ENCODE measurements around the gene STIMATE.

Gene STIMATE

DNA sequence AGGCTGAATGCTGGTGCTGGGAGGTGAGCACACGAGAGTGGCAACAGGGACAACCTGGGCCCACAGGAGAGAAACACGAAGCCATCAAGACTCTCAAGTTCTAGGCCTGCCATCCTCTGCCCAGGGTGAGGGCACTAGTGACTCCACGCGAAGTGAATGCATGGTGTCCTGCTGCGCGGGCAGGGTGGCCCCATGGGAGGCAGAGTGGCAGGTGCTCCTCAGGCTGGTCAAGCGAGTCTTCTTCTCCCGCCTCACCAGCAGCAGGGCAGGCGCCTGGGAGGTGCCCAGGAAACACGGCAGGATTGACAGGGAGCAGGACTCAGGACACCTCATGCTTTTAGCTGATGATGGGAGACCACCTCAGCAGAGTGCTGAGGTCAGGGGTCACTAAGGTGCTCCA lies 26.9 kb downstream of the STIMATE start:
- DNase-seq (ENCODE audit: low read depth in 3 of 3, low spot score in 1 of 3): no peak

DNA sequence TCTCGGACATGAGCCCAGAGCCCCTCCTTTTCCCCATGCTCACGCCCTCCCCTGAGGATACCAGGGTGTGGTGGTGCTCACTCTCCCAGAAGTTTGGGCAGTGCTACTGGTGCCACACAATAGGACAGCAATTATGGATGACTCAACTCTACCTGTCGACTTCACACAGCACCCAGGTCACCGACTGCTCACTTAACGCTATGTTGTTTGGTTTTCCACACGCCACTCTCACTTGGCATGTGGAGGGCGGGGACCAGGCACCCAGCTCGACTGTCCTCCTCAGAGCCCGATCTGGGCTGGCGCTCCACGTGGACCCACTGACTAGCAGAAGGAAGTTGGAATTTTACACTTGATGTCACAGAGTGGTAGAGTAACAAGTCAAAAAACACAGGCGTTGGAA lies 30.9 kb downstream of the STIMATE start:
- DNase-seq (ENCODE audit: low read depth in 3 of 3, low spot score in 1 of 3): no peak

DNA sequence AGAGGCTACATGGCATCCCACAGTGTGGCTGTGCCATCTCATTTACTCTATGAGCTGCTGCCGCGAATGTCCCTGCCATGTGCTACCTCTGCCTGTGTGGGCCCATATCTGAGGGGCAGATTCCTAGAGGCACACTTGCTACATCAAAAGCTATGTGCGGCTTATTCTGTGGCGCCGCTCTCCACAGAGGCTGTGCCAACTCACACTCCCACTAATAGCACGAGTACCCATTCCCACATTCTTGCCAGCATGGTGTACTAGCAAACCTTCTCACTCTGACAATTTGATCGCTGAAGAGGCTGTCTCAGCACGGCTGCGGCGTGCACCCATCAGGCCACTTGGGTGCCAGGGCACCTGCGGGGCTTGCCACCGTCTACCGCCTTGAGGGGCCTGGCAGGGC lies 31.4 kb downstream of the STIMATE start:
- DNase-seq (ENCODE audit: low read depth in 3 of 3, low spot score in 1 of 3): no peak

DNA sequence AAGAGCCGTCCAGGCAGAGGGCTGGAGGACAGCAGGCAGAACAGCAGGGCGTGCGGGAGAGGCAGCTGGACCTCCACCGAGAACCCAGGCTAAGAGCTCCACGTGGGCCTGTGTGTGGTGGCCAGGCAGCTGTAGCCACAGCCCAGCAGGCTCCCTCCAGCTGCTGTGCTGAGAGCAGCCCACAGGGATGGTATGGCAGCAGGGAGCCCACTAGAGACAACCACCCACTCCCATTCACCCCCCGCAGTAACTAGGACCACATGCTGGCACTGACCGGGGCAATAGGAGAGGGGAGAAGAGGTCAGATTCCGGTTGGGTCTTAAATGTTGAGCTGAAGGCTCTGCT lies 37.0 kb downstream of the STIMATE start:
- DNase-seq (ENCODE audit: low read depth in 3 of 3, low spot score in 1 of 3): no peak

DNA sequence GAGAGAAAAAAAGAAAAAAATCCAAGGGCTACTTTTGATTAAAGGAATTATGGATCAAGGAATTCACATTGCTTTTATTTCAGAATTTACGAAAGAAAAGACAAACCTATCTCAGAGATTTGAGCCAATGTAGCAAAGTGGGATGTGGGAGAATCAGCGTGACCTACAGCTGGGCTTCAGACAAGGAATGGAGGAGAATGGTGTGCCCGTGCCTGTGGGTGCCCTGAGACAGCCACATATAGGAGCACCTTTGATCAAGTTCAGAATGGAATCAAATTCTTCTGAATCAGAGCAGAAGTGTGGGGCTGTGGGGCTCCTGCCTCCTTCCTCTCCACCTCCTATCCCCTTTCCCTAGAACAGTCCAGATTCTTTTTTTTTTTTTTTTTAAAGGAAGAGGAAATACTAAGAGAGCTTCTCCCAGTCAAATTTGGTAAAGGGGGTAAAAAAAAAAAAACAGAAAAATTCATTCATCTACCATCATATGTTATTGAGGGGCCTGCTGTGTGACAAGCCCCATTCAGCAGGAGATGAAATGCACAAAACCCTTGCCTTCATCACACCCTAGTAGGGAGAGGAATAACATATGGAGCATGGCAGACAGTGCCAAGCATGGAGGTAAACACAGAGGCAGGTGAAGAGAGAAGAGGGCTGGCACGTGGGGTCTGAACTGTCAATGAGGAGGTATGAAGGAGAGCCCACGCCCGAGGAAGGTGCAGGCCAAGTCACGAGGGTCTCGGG lies 37.5 kb downstream of the STIMATE start:
- DNase-seq (ENCODE audit: low read depth in 3 of 3, low spot score in 1 of 3): no peak

DNA sequence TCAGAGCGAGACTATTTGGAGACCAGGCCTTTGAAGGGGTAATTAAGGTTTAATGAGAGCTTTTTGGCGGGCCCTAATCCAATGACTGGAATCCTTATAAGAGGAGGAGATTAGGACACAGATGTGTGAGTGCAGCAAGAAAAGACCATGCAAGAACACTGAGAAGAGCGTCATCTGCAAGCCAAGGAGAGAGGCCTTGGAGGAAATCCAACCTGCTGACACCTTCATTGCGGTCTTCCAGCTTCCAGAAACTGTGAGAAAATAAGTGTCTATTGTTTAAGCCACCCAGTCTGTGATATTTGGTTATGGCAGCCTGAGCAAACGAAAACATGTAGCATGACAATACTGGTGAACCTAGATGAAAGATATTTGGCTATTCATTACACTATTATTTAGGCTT lies 39.5 kb downstream of the STIMATE start:
- no peak for DNase-seq (ENCODE audit: low read depth in 3 of 3, low spot score in 1 of 3)

DNA sequence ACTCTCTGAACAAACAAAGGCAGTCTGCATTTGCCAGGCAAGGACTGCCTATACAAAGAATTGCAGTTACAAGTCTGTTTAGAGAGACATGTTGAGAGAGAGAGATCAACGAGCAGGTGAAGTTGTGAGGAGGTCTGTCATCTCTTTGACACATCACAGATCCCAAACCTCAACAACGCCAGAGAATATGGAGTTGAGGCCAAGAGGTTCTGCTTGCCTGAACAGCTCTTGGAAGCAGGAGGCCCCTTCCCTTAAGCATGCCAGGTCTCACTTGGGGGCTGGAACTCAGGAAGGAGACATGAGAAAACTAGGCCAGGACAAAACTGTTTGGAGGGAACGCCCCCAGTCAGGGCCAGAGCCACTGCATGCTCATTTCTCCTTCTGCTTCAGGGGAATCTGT lies 40.2 kb downstream of the STIMATE start:
- DNase-seq (ENCODE audit: low read depth in 3 of 3, low spot score in 1 of 3): no peak

DNA sequence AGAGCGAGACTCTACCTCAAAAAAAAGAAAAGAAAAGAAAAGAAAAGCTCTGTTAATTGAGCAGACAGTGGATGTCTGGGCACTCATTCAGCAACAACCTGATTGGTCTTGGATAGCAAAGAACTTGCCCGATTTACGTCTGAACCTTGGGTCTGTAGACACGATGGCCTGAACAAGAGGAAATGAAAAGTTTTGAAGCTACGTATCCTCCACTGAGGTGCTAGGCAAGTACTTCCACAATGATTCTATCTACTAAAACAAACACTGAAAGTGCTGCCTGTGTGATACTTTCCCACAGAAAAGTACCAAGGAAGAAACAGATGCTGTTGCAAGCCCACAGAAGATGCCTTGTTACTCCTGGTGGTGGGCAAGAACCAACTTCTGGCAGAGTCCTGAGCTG lies 40.7 kb downstream of the STIMATE start:
- DNase-seq (ENCODE audit: low read depth in 3 of 3, low spot score in 1 of 3): no peak

DNA sequence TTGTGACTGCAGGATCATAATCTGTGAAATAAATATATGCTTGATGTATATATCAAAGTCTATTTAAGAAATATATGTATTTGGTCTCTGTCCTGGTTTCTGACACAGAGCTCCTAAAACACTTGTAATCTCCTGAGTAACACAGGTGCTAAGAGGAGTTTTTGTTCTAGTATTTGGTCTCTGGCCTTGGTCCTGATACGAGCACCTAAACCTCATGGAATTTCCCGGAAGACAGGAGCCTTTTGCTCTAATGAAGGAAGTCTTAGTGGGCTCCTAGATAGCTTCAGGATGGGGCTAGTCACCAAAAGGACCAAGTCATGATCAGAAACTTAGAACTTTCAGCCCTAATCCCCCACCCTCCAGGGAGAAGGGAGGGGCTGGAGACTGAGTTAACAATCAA lies 43.3 kb downstream of the STIMATE start:
- no peak for DNase-seq (ENCODE audit: low read depth in 3 of 3, low spot score in 1 of 3)

DNA sequence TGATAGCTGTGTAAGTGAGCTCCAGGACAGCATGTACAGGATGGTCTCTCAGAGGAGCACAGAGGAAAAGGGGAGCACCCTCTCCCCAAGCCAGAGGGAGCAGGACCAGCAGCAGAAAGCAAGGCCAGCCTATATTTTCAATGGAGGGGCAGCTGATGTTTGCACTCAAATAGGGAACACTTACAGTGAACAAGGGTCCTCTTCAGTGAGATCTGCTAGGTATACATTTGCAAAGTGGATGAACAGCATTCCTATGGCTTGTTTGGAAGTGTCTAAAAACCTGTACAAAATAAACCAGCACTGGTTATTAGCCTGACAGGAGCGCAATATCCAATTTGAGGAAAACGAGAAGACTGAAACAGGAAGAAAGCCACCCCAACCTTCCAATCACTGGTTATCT lies 44.9 kb downstream of the STIMATE start:
- DNase-seq (ENCODE audit: low read depth in 3 of 3, low spot score in 1 of 3): no peak

DNA sequence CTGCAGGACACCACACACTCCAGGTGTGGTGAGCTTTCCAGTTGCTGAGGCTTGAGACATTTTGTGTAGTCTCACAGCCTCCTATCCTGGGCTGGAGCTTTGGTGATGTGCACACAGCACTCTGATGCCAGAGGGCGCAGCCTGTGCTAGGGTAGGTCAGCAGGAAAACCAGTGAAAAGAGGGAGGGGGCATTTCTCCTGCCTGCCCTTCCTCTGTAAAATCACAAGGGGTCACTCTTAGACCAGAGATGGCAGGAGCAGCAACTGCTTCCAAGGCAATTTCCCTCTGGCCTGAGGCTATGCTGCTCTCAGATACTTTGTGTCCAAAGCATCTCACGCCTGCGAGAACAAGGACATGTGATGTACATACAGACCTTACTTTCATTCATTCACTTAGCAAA lies 46.0 kb downstream of the STIMATE start:
- no peak for DNase-seq (ENCODE audit: low read depth in 3 of 3, low spot score in 1 of 3)

DNA sequence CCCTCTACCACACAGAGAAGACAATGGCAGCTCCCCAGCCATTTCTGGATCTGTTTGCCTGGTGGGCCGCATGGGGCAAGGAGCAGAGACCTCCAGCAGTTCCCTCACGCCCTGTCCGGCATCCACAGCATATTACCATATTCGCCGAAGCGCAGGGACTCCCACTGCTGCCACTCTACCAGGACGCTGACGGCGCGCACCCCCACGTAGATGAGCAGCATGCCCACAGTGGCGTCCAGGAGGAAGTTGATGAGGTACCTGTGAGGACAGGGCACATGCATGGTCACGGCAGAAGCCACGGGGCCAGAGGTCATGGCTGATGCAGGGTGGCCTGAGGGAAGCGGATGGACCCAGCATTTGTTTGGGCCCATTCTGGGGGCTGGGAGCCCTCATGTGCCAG lies 47.7 kb downstream of the STIMATE start:
- DNase-seq (ENCODE audit: low read depth in 3 of 3, low spot score in 1 of 3): no peak

DNA sequence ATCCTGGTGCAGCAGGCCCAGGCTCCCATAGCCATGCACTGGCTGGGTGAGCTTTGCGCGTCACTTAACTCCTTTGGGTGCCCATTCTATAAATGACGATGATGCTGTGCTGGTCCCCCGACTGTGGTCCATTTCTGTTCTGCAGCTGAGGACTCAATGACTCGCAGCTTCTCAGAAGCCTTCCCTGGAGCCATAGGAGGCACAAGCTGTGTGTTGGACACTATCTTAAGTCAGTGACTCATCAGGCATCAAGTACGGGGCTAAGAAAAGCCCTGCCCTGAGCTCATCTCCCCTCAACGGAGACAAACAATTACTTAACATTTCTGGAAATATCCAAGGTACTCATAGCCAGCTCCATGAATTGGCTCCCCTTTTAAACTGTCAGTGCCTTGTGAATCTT lies 48.7 kb downstream of the STIMATE start:
- DNase-seq (ENCODE audit: low read depth in 3 of 3, low spot score in 1 of 3): no peak

DNA sequence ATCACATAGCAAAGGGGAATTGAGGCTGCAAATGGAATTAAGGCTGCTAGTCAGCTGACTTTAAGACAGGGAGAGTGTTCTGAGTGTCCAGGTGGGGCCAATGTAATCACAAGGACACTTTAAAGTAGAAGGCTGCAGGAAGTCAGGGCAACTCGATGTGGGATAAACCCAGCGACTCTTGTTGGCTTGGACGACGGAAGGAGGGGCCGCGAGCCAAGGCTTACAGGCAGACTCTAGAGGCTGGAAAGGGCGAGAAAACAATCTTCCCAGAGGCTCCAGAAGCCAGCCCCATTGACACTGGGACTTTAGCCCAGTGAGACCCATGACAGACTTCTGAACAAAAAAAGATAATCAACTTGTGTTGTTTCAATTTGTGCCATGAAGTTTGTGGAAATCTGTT lies 49.6 kb downstream of the STIMATE start:
- no peak for DNase-seq (ENCODE audit: low read depth in 3 of 3, low spot score in 1 of 3)

DNA sequence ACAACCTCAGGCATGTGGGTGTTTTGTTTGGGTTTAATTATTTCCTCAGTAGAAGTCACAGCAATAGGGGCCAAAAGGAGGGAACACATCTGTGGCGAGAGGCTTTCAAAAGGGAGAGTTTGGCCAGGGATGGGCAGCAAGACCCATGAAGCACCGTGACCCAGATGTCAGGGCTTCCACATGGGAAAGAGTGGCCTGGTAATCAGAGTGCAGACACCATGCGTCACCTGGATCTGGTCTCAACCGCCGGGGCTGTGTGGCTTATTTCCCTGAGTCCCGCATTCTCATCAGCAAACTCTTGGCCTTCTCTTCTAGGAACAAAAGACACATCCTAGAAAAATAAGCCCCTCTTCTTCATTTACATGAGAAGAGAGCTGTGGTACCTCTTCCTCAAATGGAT lies 50.1 kb downstream of the STIMATE start:
- DNase-seq (ENCODE audit: low read depth in 3 of 3, low spot score in 1 of 3): no peak

DNA sequence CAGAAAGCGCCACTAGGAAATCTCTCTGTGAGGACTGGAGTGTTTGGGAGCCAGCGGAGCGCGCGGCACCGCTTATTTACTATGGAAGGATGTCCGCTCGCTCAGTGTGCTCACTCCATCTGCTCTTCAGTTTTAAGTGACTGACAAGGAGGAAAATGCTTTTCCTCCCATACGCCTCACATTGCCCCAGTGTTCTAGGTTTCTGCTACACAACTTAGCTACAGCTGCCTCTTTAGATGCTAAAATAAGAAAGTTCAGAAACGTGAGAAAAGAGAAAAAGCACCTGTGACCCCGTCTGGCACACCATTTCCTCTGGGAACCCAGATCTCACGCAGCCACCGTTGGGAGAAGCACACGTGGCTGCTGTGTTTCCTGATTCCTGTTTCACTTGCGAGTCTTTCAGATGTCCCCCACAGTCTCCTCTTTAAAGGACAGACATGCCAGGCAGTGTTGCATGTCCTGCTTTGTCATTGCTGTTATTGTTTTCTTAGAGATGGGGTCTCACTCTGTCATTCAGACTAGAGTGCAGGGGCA lies 50.8 kb downstream of the STIMATE start:
- DNase-seq (ENCODE audit: low read depth in 3 of 3, low spot score in 1 of 3): no peak

DNA sequence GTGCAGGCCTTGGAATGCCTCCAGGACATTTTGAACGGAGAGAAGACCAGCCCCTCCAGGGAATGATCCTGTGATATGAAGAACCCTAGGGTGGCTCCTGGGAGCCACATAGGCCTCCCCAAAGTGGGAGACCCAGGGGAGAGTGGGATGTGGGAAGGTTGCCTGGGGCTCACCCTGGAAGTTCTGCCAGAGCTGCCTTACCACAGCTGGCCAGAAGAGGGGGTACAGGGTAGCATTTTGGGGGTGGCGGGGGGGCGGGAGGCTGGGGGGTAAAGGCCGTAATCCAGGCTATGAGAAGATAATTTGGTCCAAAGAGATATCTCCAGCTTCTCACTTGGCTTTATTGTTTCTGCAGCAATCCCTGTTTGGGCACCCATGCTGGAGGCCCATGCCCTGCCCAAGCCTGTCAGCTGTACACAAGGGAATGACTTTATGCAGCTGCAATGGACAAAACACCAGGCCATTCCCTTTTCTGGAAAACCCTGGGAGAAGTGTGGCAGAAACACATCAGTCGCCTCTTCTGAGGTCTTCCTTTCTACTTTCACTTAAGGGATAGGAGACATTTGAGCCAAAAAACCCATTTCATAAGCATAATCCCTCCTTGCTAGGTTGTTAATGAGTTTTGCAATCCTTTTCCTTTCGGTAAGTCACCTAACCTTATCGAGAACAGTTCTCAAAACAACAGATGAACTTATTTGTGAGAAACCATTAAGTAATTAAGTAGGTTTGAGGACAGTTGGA lies 51.5 kb downstream of the STIMATE start:
- peak in 1 of 3 donors; percentile 10 for DNase-seq (ENCODE audit: low read depth in 3 of 3, low spot score in 1 of 3)

DNA sequence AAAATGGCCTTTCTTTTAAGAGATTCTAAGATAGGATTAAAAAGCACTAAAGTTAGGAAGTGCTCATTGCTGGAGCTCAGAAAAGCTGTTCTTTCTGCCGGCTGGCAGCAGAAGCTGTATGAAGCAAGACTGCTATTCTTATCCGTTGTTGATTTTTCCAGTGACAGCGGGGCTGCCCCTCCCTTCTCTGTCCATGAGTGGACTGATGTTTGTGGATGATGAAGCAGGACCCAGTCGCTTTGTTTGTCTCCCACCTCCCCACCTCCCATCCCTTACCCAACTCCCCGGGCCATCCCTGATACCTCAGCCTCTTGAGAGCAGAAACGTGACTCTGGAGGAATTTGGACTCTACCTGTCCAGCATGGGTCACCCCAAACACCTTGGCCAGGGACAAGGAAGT lies 52.2 kb downstream of the STIMATE start:
- DNase-seq (ENCODE audit: low read depth in 3 of 3, low spot score in 1 of 3): no peak

DNA sequence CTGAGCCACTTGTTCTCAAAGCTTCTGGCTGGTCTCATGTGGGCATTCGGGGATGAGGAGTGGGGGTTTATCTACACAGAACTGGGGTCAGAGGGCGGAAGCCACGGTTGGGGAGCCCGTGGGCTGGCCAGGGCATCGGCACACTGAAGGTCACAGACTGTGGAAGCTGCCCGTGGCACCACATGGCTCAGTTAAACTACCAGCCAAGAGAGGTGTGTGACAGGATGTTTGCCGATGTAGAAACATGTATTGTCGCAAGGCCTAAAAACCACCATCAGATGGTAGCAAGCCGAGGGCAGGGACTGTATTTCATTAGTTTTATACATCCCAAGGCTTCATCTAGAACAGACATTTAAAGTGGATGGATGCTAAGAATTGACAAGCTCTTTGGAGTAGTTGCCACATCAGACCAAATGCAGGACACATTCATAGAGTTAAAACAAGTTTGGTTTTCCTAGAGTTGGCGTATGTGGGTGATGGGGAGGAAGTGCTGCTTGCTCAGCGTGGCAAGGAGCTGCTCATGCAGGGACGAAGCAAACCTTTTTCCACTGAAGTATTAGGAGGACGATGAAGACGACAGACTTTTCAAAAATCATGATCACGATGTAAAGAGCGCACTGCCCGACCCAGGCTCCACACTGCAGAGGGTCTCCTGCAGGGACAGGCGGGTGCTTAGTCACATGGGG lies 52.9 kb downstream of the STIMATE start:
- DNase-seq (ENCODE audit: low read depth in 3 of 3, low spot score in 1 of 3): no peak

DNA sequence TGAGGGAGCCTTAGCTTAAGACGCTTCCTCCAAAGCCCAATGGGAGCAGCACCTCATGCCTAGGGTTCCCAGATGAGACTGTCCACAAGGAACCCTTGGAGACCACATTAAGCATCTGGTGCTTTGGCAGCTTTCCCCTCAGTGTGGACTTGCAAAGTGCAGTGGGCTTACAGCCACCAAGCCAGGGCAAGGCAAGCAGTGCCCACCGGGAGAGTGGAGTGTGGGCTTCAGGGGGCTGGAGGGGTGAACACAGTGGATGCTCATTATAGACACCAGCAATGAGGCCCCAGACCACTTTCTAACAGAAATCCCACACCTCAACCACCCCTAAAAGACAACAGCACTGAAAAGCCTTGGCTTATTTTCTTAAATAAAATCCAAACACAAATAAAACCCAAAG lies 53.5 kb downstream of the STIMATE start:
- no peak for DNase-seq (ENCODE audit: low read depth in 3 of 3, low spot score in 1 of 3)

DNA sequence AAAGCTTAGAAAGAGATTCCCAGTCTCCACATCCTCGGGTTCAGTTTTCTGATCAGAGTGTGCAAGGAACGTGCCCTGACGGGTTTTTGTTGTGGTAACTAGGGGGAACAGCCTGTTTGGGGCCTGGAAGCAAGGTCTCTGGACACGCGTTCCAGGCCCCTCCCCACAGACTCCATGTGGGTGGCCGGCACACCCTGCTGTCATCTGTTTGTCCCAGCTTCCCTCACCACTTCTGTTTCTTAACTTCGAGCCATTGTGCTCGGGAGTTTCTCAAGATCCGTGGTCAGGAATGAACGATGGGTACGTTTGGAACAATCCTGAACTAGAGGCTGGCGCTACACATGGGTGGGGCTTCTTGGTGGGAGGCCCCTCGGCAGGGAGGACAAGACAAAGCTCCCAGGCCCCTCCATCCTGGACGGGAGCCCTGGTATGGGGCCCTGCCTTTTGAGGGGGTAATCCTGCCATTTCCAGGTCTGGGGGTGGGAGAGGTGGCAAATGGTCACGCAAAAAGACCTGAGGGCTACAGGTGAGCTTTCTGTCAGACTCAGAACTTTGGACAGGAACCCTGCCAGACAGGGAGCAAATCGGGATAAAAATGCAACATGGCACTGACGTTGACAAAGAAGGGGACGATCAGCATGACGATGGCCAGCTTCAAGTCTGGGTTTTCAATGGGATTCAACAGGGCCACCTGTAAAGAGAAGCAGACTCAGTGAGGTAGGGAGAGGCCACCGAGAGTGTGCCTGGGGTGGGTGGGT lies 54.1 kb downstream of the STIMATE start:
- DNase-seq (ENCODE audit: low read depth in 3 of 3, low spot score in 1 of 3): no peak
